IPS DF 6.9 (cell line): ENCODE data around the gene HAVCR2.
"Not testable (repeated sequence)": the region's sequence is repeated elsewhere in the genome, so short reads cannot be mapped to it uniquely, and the experiment has no call there.

ENCODE experiments used
- DNase-seq: peaks from one replicate; pipeline ENCODE4 v3.0.0-alpha.2; 2013; ENCODE audit warnings: low read depth, low spot score
- H3K27ac ChIP-seq: one replicate; pipeline ENCODE4 v1.5.1; 2013; ENCODE audit warnings: low read length, control low read depth
- H3K27me3 ChIP-seq: 2 replicates; pipeline ENCODE4 v1.6.1; 2013; ENCODE audit warnings: mild to moderate bottlenecking, low read length; ENCODE audit not compliant: control insufficient read depth, insufficient read depth
- H3K36me3 ChIP-seq: 2 replicates; pipeline ENCODE4 v1.6.1; 2013; ENCODE audit warnings: low read length; ENCODE audit not compliant: control insufficient read depth, insufficient read depth
- H3K4me1 ChIP-seq: 2 replicates; pipeline ENCODE4 v1.6.1; 2013; ENCODE audit warnings: low read length; ENCODE audit not compliant: control insufficient read depth, insufficient read depth
- H3K4me3 ChIP-seq: 2 replicates; pipeline ENCODE4 v1.5.1; 2013; ENCODE audit warnings: mild to moderate bottlenecking, low read length
- H3K9me3 ChIP-seq: 2 replicates; pipeline ENCODE4 v1.6.1; 2013; ENCODE audit warnings: low read length, inconsistent platforms; ENCODE audit not compliant: control insufficient read depth, insufficient read depth
- WGBS: extraction: QIAGEN DNeasy Blood & Tissue Kit; methylation state at CpG from one replicate; pipeline ENCODE4 v1.1.7; 2013; ENCODE audit warnings: mixed read lengths, missing lambda C conversion rate; ENCODE audit not compliant: insufficient read length, insufficient coverage; 5-methylcytosine and 5-hydroxymethylcytosine counted together

The HAVCR2 gene

GRCh38 chr5:157059891-157060290 is 49.0 kb downstream of the HAVCR2 start:
- WGBS = no CpG with 5 or more reads among the region's 3 CpGs
- Histone ChIP-seq H3K4me1 (no peaks in the 10 kb centered on the region), H3K27me3 (no peaks in the 10 kb centered on the region), H3K4me3 (no peak overlapping the region), H3K27ac (no peak overlapping the region), H3K36me3 (no peaks in the 10 kb centered on the region), H3K9me3 (no peaks in the 10 kb centered on the region)
- DNase-seq = no peak

GRCh38 chr5:157059093-157059539 is 49.7 kb downstream of the HAVCR2 start, which contains the start of gene HAVCR1:
HAVCR1 (minus strand) TSS chr5:157059116; CDS start chr5:157057943, 1,173 bp downstream.
- H3K4me1 ChIP-seq = no peaks in the 10 kb centered on the region
- no peaks in the 10 kb centered on the region for H3K27me3 ChIP-seq
- H3K9me3 ChIP-seq = no peaks in the 10 kb centered on the region
- H3K36me3 ChIP-seq = no peaks in the 10 kb centered on the region
- H3K27ac ChIP-seq = no peak within 1 kb of the TSS
- no peak for DNase-seq
- no CpG with 5 or more reads among the region's 9 CpGs for WGBS
- H3K4me3 ChIP-seq = no peak within 1 kb of the TSS

- DNase-seq = no peak
- Histone ChIP-seq H3K4me3 (no peak overlapping the region), H3K27me3 (no peaks in the 10 kb centered on the region), H3K9me3 (no peaks in the 10 kb centered on the region), H3K4me1 (no peaks in the 10 kb centered on the region), H3K27ac (no peak overlapping the region), H3K36me3 (no peaks in the 10 kb centered on the region)
- WGBS = 100% methylated on average over 2 of the region's 11 CpGs
These were observed 51.1 kb downstream of the HAVCR2 start for GRCh38 chr5:157057459-157058370.

- H3K27ac ChIP-seq, H3K4me1 ChIP-seq, H3K27me3 ChIP-seq, H3K9me3 ChIP-seq, DNase-seq, H3K4me3 ChIP-seq, H3K36me3 ChIP-seq: not testable (repeated sequence)
- WGBS = no CpG with 5 or more reads among the region's 6 CpGs
These were observed 52.0 kb downstream of the HAVCR2 start for GRCh38 chr5:157056848-157057247.

GRCh38 chr5:157051604-157052245 is 57.1 kb downstream of the HAVCR2 start:
- H3K27ac ChIP-seq = no peak overlapping the region
- no peak overlapping the region for H3K4me3 ChIP-seq
- no CpG with 5 or more reads among the region's 7 CpGs for WGBS
- H3K4me1 ChIP-seq = no peaks in the 10 kb centered on the region
- H3K27me3 ChIP-seq = no peaks in the 10 kb centered on the region
- H3K36me3 ChIP-seq = no peaks in the 10 kb centered on the region
- no peaks in the 10 kb centered on the region for H3K9me3 ChIP-seq
- DNase-seq = no peak

GRCh38 chr5:157050050-157050449 is 58.8 kb downstream of the HAVCR2 start:
- H3K27ac ChIP-seq = no peak overlapping the region
- no peaks in the 10 kb centered on the region for H3K36me3 ChIP-seq
- H3K9me3 ChIP-seq = no peaks in the 10 kb centered on the region
- H3K4me1 ChIP-seq = no peaks in the 10 kb centered on the region
- H3K4me3 ChIP-seq = no peak overlapping the region
- WGBS = no CpG with 5 or more reads among the region's 5 CpGs
- H3K27me3 ChIP-seq = no peaks in the 10 kb centered on the region
- DNase-seq = no peak

GRCh38 chr5:157049605-157050004 is 59.2 kb downstream of the HAVCR2 start:
- Histone ChIP-seq H3K9me3 (no peaks in the 10 kb centered on the region), H3K4me1 (no peaks in the 10 kb centered on the region), H3K36me3 (no peaks in the 10 kb centered on the region), H3K27ac (no peak overlapping the region), H3K4me3 (no peak overlapping the region), H3K27me3 (no peaks in the 10 kb centered on the region)
- no peak for DNase-seq
- no CpG with 5 or more reads among the region's 1 CpG for WGBS

- Histone ChIP-seq H3K27me3 (no peaks in the 10 kb centered on the region), H3K9me3 (no peaks in the 10 kb centered on the region), H3K4me3 (no peak overlapping the region), H3K27ac (no peak overlapping the region), H3K4me1 (no peaks in the 10 kb centered on the region), H3K36me3 (no peaks in the 10 kb centered on the region)
- no peak for DNase-seq
- no CpG with 5 or more reads among the region's 5 CpGs for WGBS
These were observed 60.9 kb downstream of the HAVCR2 start for GRCh38 chr5:157047898-157048297.

- not testable (repeated sequence) for H3K4me3 ChIP-seq, H3K27me3 ChIP-seq, DNase-seq, H3K27ac ChIP-seq, H3K9me3 ChIP-seq, H3K36me3 ChIP-seq, H3K4me1 ChIP-seq
- no CpG with 5 or more reads among the region's 4 CpGs for WGBS
These were observed 61.8 kb downstream of the HAVCR2 start for GRCh38 chr5:157047016-157047415.

- Histone ChIP-seq H3K27ac (no peak overlapping the region), H3K9me3 (no peaks in the 10 kb centered on the region), H3K4me1 (no peaks in the 10 kb centered on the region), H3K36me3 (no peaks in the 10 kb centered on the region), H3K4me3 (no peak overlapping the region), H3K27me3 (no peaks in the 10 kb centered on the region)
- no peak for DNase-seq
- WGBS = no CpG with 5 or more reads among the region's 3 CpGs
These were observed 62.8 kb downstream of the HAVCR2 start for GRCh38 chr5:157046041-157046440.
